Measurements from ENCODE around the gene SEC23IP.

- TF ChIP-seq CTCF (IDR thresholded peaks at IDR 0.05; ENCODE audit: low read depth, low read length) (no peak), POLR2A (IDR thresholded peaks at IDR 0.05; ENCODE audit: extremely low read depth, insufficient read length) (no peak)
These were observed 3.6 kb downstream of the SEC23IP start for GRCh38 chr10:119896061-119896655.
